Vagina (tissue), 2 donors: ENCODE results near the gene SLFN14. TPM values are rescaled to one million over a fixed set of nuclear protein-coding genes. Genes with fewer than 3 reads are reported as not detected.
"Not testable (repeated sequence)": the region's sequence is repeated elsewhere in the genome, so short reads cannot be mapped to it uniquely, and the experiment has no call there.

ENCODE experiments used
- DNase-seq, 2 donors: peaks; one replicate each; pipeline ENCODE4 v3.0.0-alpha.2; 2017; ENCODE audit errors: extremely low spot score in 2 of 2
- H3K27ac ChIP-seq: fragments of 200-600 bp; sonication (generic); one replicate; pipeline ENCODE4 v1.5.1; 2019
- H3K27me3 ChIP-seq: fragments of 200-600 bp; sonication (generic); one replicate; pipeline ENCODE4 v1.5.1; 2019
- H3K36me3 ChIP-seq, 2 donors: fragments of 200-600 bp; sonication (generic); one replicate each; pipeline ENCODE4 v1.5.1; 2017 to 2019
- H3K4me1 ChIP-seq: fragments of 200-600 bp; sonication (generic); one replicate; pipeline ENCODE4 v1.5.1; 2019
- H3K4me3 ChIP-seq, 2 donors: fragments of 200-600 bp; sonication (generic); 1 replicate in 1 of 2; 2 replicates in 1 of 2; pipeline ENCODE4 v1.5.1; 2016 to 2019
- H3K9me3 ChIP-seq: fragments of 200-600 bp; sonication (generic); one replicate; pipeline ENCODE4 v1.5.1; 2019
- CTCF ChIP-seq, 3 experiments: fragments of 450-650 bp in 2 of 3; fragments of 200-600 bp in 1 of 3; sonication (generic) in 1 of 3; IDR thresholded peaks; one replicate each; pipeline ENCODE4 v1.5.1; 2017 to 2019; ENCODE audit warnings: antibody characterized with exemption in 3 of 3, mild to moderate bottlenecking in 2 of 3, moderate library complexity in 2 of 3
- POLR2A ChIP-seq, 2 donors: fragments of 450-650 bp; IDR thresholded peaks; one replicate each; pipeline ENCODE4 v1.6.1; 2017; ENCODE audit warnings: antibody characterized with exemption in 2 of 2, mild to moderate bottlenecking in 2 of 2, moderate library complexity in 2 of 2
- POLR2AphosphoS5 ChIP-seq, 2 donors: sonication (generic); formaldehyde crosslinking; IDR thresholded peaks; one replicate each; pipeline ENCODE4 v1.9.0; 2017; ENCODE audit warnings: antibody characterized with exemption in 2 of 2, mild to moderate bottlenecking in 2 of 2, low read depth in 1 of 2; ENCODE audit not compliant: insufficient read depth in 1 of 2
- intact Hi-C: fragments of 100-400 bp; cut with DNase I; formaldehyde crosslinking; loops from one replicate; pipeline ENCODE4 v1.15.1; 2023
- total RNA-seq: library from RNA; depleted of rRNA; stranded (reverse); fragments of >200 nt; gene quantifications from one replicate; pipeline ENCODE4 v1.2.3, GENCODE V29; 2016

SLFN14 gene
- total RNA-seq, 1 donor from 2014 or later: not detected

- no peak for TF ChIP-seq POLR2A (IDR thresholded peaks at IDR 0.05)
- peaks cover 6% of the 10 kb centered on the region for H3K4me1 ChIP-seq
- intact Hi-C loops: loop anchor here (5.0 to 10.0 kb wide), 2 partner anchors 224 to 362 kb away; no protein-coding TSS in a partner anchor
Measured at GRCh38 chr17:35536664-35537171, 23.9 kb downstream of the SLFN14 start.

GRCh38 chr17:35535406-35535805, 25.2 kb downstream of the SLFN14 start:
- H3K9me3 ChIP-seq, DNase-seq, H3K27ac ChIP-seq, H3K4me1 ChIP-seq, H3K27me3 ChIP-seq, H3K36me3 ChIP-seq: not testable (repeated sequence)
- peak overlapping the region; percentile 6 to 21 for H3K4me3 ChIP-seq
- intact Hi-C loops: loop anchor here (5.0 to 10.0 kb wide), 2 partner anchors 223 to 361 kb away; no protein-coding TSS in a partner anchor

More at GRCh38 chr17:35536664-35537171, 23.9 kb downstream of the SLFN14 start:
- no peak for DNase-seq
- Histone ChIP-seq H3K27ac (peak overlapping the region; percentile 58), H3K9me3 (no peaks in the 10 kb centered on the region), H3K4me3 (peak overlapping the region in 1 of 2 donors; percentile 10), H3K36me3 (no peaks in the 10 kb centered on the region), H3K27me3 (no peaks in the 10 kb centered on the region)

GRCh38 chr17:35534576-35535093, 26.0 kb downstream of the SLFN14 start:
- Histone ChIP-seq H3K36me3 (no peaks in the 10 kb centered on the region), H3K9me3 (no peaks in the 10 kb centered on the region), H3K27me3 (no peaks in the 10 kb centered on the region), H3K27ac (no peak overlapping the region), H3K4me3 (peak overlapping the region in 1 of 2 donors; percentile 2), H3K4me1 (peaks cover 6% of the 10 kb centered on the region)
- DNase-seq: no peak
- TF ChIP-seq CTCF (IDR thresholded peaks at IDR 0.05): no peak
- TF ChIP-seq POLR2A (IDR thresholded peaks at IDR 0.05): no peak
- TF ChIP-seq POLR2AphosphoS5 (IDR thresholded peaks at IDR 0.05; ENCODE audit: insufficient read depth in 1 of 2, low read depth in 1 of 2): no peak
- intact Hi-C loops: loop anchor here (5.0 to 10.0 kb wide), 2 partner anchors 222 to 360 kb away; no protein-coding TSS in a partner anchor

- H3K27ac ChIP-seq: no peak overlapping the region
- no peaks in the 10 kb centered on the region for H3K36me3 ChIP-seq
- DNase-seq: no peak
- TF ChIP-seq POLR2AphosphoS5 (IDR thresholded peaks at IDR 0.05; ENCODE audit: insufficient read depth in 1 of 2, low read depth in 1 of 2) (no peak), POLR2A (IDR thresholded peaks at IDR 0.05) (no peak), CTCF (IDR thresholded peaks at IDR 0.05) (no peak)
- intact Hi-C loops: loop anchor here (10.0 kb wide), 1 partner anchor 356 kb away; no protein-coding TSS in a partner anchor
- no peaks in the 10 kb centered on the region for H3K9me3 ChIP-seq
- H3K4me1 ChIP-seq: no peaks in the 10 kb centered on the region
- H3K27me3 ChIP-seq: no peaks in the 10 kb centered on the region
- no peak overlapping the region for H3K4me3 ChIP-seq
Measured at GRCh38 chr17:35531160-35531559, 29.5 kb downstream of the SLFN14 start.

- intact Hi-C loops: loop anchor here (10.0 kb wide), 1 partner anchor 355 kb away; no protein-coding TSS in a partner anchor
- no peak for DNase-seq
- Histone ChIP-seq H3K9me3 (no peaks in the 10 kb centered on the region), H3K4me3 (no peak overlapping the region), H3K27me3 (no peaks in the 10 kb centered on the region), H3K36me3 (no peaks in the 10 kb centered on the region), H3K27ac (no peak overlapping the region), H3K4me1 (no peaks in the 10 kb centered on the region)
- TF ChIP-seq POLR2AphosphoS5 (IDR thresholded peaks at IDR 0.05; ENCODE audit: insufficient read depth in 1 of 2, low read depth in 1 of 2): no peak
- TF ChIP-seq POLR2A (IDR thresholded peaks at IDR 0.05): no peak
- no peak for TF ChIP-seq CTCF (IDR thresholded peaks at IDR 0.05)
Measured at GRCh38 chr17:35529866-35530265, 30.8 kb downstream of the SLFN14 start.

GRCh38 chr17:35529326-35529725, 31.3 kb downstream of the SLFN14 start:
- H3K27me3 ChIP-seq, H3K36me3 ChIP-seq, H3K4me3 ChIP-seq, DNase-seq, H3K9me3 ChIP-seq, H3K27ac ChIP-seq, intact Hi-C loops, H3K4me1 ChIP-seq: not testable (repeated sequence)
